ENCODE results near the gene NSFL1C. TPM values are rescaled to one million over a fixed set of nuclear protein-coding genes. Genes with fewer than 3 reads are reported as not detected.
A peak's percentile ranks its signal among the peaks of the same experiment; 100 is the strongest.

Gene NSFL1C
- total RNA-seq, 1 experiment from 2014 or later, result 24.2 TPM

DNA sequence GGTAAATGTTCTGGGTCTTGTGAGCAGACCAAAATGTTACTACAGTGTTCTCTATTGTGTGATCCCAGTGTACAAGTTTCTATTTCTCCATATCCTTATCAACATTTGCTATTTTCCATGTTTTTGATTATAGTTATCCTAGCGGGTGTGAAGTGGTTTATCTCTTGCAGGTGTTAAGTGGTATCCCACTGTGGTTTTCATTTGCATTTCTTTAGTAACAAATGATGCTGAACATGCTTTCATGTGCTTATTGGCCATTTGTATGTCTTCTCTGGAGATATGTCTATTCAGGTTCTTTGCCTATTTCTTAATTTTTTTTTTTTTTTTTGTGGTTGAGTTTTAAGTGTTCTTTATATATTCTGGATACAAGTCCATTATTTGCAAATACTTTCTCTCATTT lies 35.5 kb downstream of the NSFL1C start:
- no peaks in the 10 kb centered on the region for H3K36me3 ChIP-seq (replicated peaks; ENCODE audit: control insufficient read depth, insufficient read depth, low read length)
- no peak for DNase-seq
- H3K27me3 ChIP-seq (ENCODE audit: control insufficient read depth, insufficient read depth, low read length), result no peaks in the 10 kb centered on the region
- no peak overlapping the region for H3K4me3 ChIP-seq (ENCODE audit: insufficient read depth, low read depth, low read length)

DNA sequence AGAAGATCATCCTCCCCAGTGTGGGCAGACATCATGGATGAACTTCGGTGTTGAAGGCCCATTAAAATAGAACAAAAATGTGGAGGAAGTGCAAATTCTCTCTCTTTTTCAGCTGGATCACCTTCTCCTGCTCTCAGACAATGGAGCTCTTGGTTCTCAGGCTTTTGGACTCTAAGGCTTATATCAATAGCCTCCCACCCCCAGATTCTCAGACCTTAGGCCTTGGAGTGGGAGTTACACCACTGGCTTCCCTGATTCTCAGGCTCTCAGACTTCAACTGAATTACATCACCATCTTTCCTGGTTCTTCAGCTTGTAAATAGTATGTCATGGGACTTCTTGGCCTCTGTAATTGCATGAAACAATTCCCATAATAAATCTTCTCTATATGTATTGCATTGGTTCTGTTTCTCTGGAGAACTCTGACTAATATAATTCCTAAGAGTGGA lies 36.6 kb downstream of the NSFL1C start:
- no peaks in the 10 kb centered on the region for H3K36me3 ChIP-seq (replicated peaks; ENCODE audit: control insufficient read depth, insufficient read depth, low read length)
- no peak overlapping the region for H3K4me3 ChIP-seq (ENCODE audit: insufficient read depth, low read depth, low read length)
- no peaks in the 10 kb centered on the region for H3K27me3 ChIP-seq (ENCODE audit: control insufficient read depth, insufficient read depth, low read length)
- DNase-seq, result no peak

DNA sequence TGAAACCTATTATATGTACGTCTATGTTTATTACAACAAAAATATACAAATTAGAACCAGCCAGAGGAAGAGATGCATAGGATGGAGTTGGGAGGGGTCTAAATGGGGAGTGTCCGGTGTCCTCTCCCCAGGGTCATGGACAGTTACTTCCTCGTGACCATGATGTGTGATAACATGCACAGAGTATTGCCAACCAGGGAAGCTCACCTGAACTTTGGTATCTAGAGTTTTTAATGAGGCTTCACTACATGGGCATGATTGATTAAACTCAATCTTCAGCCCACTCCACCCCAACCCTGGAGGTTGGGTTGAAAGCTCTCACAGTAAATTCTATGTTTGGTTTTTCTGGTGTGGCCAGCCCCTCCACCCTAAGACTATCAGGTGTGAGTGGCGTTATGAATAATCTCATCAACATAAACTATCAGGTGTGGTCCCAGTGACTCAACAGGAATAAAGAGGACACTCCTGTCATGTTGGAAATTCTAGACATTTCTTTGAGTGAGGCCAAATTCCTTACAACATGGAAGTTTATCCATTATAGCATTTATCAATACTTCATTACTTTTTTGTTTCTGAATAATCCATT lies 37.4 kb downstream of the NSFL1C start:
- H3K4me3 ChIP-seq (ENCODE audit: insufficient read depth, low read depth, low read length), result no peak overlapping the region
- no peak for DNase-seq
- H3K36me3 ChIP-seq (replicated peaks; ENCODE audit: control insufficient read depth, insufficient read depth, low read length), result no peaks in the 10 kb centered on the region
- no peaks in the 10 kb centered on the region for H3K27me3 ChIP-seq (ENCODE audit: control insufficient read depth, insufficient read depth, low read length)

DNA sequence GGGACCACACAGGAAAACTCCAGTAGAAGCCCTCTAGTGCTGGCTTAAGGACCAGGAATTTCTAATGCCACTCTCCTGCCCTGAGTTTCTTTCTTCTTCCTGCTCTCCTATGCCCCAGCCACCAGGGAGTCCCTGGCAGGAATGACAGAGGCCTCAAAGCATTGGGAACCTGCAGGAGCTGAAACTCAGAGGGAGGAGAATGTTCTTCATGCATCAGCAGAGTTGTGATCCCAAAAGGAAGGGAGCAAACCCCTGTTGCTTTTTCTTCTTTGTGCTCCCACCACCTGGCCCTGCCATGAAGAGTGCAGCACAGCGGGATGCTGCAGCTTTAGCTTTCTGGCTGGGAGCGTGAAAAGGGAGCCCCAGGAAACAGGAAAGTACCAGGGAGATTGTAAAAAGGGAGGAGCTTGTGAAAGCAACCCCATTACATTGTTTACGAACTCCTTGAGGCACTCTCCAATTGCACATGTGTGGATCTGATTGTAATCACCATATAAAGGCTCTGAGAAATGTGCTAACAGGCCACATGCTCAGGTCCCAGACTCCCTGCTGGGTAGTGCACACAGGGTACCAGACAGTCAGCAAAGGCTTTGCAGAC lies 39.1 kb downstream of the NSFL1C start:
- peak; percentile 53 for DNase-seq
- Histone ChIP-seq H3K36me3 (replicated peaks; ENCODE audit: control insufficient read depth, insufficient read depth, low read length) (no peaks in the 10 kb centered on the region), H3K4me3 (ENCODE audit: insufficient read depth, low read depth, low read length) (no peak overlapping the region), H3K27me3 (ENCODE audit: control insufficient read depth, insufficient read depth, low read length) (no peaks in the 10 kb centered on the region)

DNA sequence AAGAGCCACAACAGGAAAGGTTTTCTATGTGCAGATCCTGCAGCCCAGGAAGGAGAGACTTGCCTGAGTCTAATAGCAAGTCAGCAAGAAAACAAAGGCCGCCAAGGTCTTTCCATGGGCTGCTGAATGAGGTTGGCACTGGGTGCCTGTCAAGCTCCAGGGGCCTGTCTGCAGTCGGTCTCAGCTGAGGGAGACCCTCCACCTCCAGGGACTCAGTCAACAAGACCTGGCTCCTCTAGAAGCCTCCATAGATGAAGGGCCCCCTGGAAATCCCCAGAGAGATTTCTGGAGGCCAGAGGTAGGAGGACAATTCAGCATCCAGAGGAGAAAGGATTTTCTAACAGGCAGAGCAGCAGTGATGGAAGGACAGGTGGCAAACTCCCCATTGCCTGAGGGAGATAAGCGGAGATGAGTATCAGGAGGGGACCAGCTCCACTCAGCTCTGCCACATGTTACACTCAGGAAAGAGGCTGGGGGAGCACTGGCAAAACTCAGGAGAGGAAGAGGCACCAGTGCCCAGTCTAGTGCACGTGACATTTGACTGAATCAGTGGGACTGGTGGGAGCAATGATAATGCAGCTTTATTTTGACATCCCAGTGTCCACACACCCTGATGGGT lies 40.3 kb downstream of the NSFL1C start:
- H3K4me3 ChIP-seq (ENCODE audit: insufficient read depth, low read depth, low read length), result no peak overlapping the region
- no peaks in the 10 kb centered on the region for H3K27me3 ChIP-seq (ENCODE audit: control insufficient read depth, insufficient read depth, low read length)
- no peak for DNase-seq
- H3K36me3 ChIP-seq (replicated peaks; ENCODE audit: control insufficient read depth, insufficient read depth, low read length), result no peaks in the 10 kb centered on the region

DNA sequence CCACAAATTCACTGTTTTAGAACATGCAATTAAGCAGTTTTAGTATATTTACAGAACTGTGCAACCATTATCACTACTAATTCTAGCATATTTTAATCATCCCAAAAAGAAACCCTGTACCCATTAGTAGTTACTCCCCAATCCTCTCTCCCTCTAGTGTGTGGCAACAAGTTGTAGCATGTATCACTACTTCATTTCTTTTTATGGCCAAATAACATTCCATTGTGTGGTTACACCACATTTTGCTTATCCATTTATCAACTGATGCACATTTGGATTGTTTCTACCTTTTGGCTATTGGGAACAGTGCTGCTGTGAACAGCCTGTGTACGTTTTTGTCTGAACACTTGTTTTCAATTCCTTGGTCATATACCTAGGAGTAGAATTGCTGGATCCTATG lies 42.3 kb downstream of the NSFL1C start:
- Histone ChIP-seq H3K36me3 (replicated peaks; ENCODE audit: control insufficient read depth, insufficient read depth, low read length) (no peaks in the 10 kb centered on the region), H3K4me3 (ENCODE audit: insufficient read depth, low read depth, low read length) (no peak overlapping the region), H3K27me3 (ENCODE audit: control insufficient read depth, insufficient read depth, low read length) (no peaks in the 10 kb centered on the region)
- DNase-seq, result no peak

DNA sequence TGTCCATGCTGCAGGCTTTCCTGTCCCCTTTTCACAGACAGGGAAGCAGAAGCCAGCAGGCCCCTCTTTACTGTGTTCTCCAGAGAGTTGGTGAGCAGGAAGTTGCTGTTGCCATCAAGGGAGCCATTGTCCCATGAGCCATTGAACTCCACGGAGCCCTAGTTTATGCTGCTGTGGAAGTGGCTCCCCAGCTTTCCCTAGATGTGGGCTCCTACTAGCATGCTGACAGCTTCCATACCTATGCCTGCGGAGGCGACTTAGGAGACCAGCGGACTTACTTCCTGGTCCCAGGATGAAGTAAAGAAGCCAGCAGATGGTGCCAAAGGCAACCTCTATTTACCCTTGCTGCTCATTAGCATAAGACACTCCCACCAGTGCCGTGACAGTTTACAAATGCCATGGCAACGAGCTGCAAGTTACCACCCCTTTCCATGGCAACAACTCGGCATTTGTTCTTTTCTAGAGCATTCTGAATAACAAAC lies 43.0 kb downstream of the NSFL1C start:
- Histone ChIP-seq H3K4me3 (ENCODE audit: insufficient read depth, low read depth, low read length) (no peak overlapping the region), H3K36me3 (replicated peaks; ENCODE audit: control insufficient read depth, insufficient read depth, low read length) (no peaks in the 10 kb centered on the region), H3K27me3 (ENCODE audit: control insufficient read depth, insufficient read depth, low read length) (no peaks in the 10 kb centered on the region)
- peak; percentile 69 for DNase-seq

DNA sequence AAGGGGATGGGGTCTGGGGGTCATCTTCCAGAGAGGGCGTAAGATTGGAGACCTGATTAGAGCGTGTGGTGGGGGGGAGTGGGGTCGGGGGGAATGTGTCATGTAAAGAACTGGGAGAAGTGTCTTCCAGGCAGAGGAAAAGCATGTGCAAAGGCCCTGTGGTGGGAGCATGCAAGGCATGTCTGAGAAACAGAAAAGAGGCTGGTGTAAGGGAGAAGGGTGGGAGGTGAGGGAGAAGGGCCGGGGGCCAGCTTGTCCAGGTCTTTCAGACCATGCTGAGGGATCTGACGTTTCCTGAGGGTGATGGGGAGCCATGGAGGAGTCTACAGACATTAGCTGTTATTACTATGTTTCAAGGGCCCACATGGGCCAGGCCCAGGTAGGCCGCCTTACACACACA lies 43.4 kb downstream of the NSFL1C start:
- no peaks in the 10 kb centered on the region for H3K36me3 ChIP-seq (replicated peaks; ENCODE audit: control insufficient read depth, insufficient read depth, low read length)
- H3K27me3 ChIP-seq (ENCODE audit: control insufficient read depth, insufficient read depth, low read length), result no peaks in the 10 kb centered on the region
- no peak overlapping the region for H3K4me3 ChIP-seq (ENCODE audit: insufficient read depth, low read depth, low read length)
- no peak for DNase-seq

DNA sequence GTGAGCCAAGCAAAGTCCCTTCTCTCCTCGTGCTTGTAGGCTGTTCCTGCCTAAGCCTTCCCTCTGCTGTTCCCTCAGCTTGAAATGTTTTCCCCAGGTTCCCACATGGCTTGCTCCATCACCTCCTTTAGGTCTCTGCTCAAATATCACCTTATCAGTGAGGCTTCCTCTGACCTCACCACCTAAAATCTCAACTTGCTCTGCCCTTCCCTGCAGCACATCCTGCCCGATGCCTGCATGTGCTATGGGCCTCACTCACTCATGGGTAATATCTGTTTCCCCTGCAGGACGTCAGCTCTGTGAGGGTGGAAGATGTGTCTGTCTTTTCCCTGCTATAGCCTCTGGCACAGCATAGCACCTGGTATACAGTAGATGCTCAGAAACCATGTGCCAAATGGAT lies 43.9 kb downstream of the NSFL1C start:
- no peaks in the 10 kb centered on the region for H3K27me3 ChIP-seq (ENCODE audit: control insufficient read depth, insufficient read depth, low read length)
- DNase-seq, result no peak
- H3K36me3 ChIP-seq (replicated peaks; ENCODE audit: control insufficient read depth, insufficient read depth, low read length), result no peaks in the 10 kb centered on the region
- H3K4me3 ChIP-seq (ENCODE audit: insufficient read depth, low read depth, low read length), result no peak overlapping the region

DNA sequence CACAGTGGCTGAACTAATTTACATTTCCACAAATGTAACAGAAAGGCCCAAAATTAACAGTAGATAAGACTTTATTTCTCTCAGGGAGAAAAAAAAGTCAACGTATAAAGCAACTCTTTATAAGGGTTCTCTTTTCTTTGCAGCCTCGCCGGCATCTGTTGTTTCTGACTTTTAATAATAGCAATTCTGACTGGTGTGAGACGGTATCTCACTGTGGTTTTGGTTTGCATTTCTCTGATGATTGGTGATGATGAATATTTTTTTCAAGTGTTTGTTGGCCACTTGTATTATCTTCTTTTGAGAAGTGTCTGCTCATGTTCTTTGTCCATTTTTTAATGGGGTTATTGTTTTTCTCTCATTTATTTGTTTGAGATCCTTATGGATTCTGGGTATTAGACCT lies 46.6 kb downstream of the NSFL1C start:
- Histone ChIP-seq H3K27me3 (ENCODE audit: control insufficient read depth, insufficient read depth, low read length) (no peaks in the 10 kb centered on the region), H3K4me3 (ENCODE audit: insufficient read depth, low read depth, low read length) (no peak overlapping the region), H3K36me3 (replicated peaks; ENCODE audit: control insufficient read depth, insufficient read depth, low read length) (no peaks in the 10 kb centered on the region)
- no peak for DNase-seq

DNA sequence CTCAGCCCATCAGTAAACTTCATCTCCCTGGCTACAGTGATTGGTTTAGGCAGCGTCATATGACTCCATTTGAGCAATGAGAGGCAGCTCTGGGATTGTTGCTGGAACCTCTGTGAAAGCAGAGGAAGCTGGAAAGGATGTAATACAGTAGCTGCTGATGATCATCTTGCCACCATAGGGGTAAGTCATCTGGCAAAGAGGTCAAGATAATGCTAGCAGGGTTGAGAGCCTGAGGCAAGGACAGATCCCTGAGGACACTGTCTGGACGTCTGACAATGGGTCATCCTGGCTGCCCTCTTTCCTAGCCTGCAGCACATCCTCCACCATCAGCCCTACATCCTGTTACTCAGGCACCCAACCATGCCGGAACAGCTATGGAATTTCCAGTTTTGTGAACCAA lies 48.3 kb downstream of the NSFL1C start:
- no peak overlapping the region for H3K4me3 ChIP-seq (ENCODE audit: insufficient read depth, low read depth, low read length)
- no peaks in the 10 kb centered on the region for H3K36me3 ChIP-seq (replicated peaks; ENCODE audit: control insufficient read depth, insufficient read depth, low read length)
- no peak for DNase-seq
- H3K27me3 ChIP-seq (ENCODE audit: control insufficient read depth, insufficient read depth, low read length), result no peaks in the 10 kb centered on the region

DNA sequence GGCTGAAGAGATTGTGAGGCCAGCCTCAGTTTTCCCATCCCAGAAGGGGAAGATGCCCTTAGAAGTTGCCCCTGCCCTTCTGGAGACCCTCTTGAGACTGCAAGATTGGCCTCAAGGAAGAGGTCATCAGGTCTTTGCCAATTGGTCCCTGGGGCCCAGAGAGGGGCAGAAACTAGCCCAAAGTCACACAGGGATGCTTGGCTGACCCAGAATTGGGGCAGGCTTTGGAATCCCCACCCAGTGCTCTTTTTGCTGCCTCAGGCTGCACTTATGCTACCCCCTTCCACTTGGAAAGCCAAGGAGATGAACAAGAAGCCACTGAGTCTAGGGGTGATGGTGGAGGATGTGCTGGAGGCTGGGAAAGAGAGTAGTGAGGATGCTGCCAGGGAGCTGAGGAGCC lies 48.9 kb downstream of the NSFL1C start:
- no peak for DNase-seq
- no peak overlapping the region for H3K4me3 ChIP-seq (ENCODE audit: insufficient read depth, low read depth, low read length)
- H3K36me3 ChIP-seq (replicated peaks; ENCODE audit: control insufficient read depth, insufficient read depth, low read length), result no peaks in the 10 kb centered on the region
- H3K27me3 ChIP-seq (ENCODE audit: control insufficient read depth, insufficient read depth, low read length), result no peaks in the 10 kb centered on the region

DNA sequence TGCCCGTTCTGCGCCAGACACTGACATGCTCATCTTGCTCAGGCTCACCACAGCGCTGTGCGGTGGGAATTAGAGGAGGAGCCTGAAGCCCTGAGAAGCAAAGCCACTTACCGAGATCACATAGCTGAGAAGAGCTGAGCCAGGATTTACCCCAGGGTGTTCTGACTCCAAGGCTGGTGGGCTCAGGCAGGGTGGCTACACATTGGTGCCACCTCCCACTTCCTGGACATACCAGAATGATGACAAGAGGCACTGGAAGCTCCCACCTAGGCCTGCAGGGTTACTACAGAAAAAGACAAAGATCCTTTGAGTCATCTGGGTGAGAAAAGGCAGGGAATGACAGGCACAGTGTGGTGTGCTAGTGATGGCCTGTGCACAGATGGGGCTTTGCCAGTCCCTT lies 49.4 kb downstream of the NSFL1C start:
- Histone ChIP-seq H3K4me3 (ENCODE audit: insufficient read depth, low read depth, low read length) (no peak overlapping the region), H3K36me3 (replicated peaks; ENCODE audit: control insufficient read depth, insufficient read depth, low read length) (no peaks in the 10 kb centered on the region), H3K27me3 (ENCODE audit: control insufficient read depth, insufficient read depth, low read length) (no peaks in the 10 kb centered on the region)
- DNase-seq, result no peak

DNA sequence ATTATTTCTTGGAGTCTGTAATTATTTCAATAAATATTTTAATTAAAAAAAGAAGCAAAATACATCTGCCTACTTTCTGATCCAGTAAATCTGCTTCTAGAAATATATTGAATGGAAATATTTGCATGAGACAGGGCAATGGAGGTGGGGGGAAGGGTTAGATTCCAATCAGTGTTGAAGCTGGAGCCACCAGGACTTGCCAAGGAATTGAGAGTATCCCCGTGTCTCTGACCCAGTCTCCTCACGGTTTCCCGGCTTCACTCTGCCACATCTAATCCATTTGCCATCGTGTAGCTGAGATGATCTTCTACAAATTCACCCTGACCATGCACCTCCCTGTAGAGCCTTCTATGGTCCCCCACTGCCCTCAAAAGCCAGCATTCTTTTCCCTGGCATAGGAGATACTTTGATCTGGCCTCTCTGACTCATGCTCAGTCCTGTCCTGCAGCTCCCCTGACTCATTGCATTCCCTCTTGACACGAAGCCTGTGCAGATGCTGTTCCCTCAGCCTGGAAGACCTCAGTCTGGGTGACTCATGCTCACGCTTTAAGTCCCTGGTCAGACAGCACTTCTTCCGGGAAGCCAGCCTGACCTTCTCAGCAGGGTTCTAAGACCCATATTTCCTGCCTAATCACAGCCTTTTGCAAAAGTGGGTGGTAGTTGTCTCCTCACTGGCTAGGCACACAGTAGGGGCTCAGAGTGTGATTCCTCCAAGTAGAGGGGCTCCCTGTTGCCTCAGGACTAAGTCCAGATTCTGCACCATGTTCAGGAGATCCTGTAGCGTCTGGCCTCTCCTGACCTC lies 50.8 kb downstream of the NSFL1C start:
- H3K4me3 ChIP-seq (ENCODE audit: insufficient read depth, low read depth, low read length), result no peak overlapping the region
- no peak for DNase-seq
- H3K36me3 ChIP-seq (replicated peaks; ENCODE audit: control insufficient read depth, insufficient read depth, low read length), result no peaks in the 10 kb centered on the region
- H3K27me3 ChIP-seq (ENCODE audit: control insufficient read depth, insufficient read depth, low read length), result no peaks in the 10 kb centered on the region

DNA sequence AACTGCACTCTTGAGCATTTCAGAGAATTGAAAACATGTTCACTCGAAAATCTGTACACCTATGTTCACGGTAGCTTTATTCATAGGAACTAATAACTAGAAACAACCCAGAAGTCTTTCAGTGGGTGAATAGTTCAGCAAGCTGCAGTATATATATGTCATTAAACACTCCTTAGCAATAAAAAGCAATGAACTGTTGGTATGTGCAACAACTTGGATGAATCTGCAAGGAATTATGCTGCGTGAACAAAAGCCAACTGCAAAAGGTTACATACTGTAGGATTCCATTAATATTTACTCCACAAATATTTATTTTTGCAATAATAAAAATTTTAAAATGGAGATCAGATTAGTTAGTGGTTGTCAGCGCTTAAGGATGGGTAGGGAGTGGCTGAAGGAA lies 51.7 kb downstream of the NSFL1C start:
- DNase-seq, result no peak
- H3K36me3 ChIP-seq (replicated peaks; ENCODE audit: control insufficient read depth, insufficient read depth, low read length), result no peaks in the 10 kb centered on the region
- H3K27me3 ChIP-seq (ENCODE audit: control insufficient read depth, insufficient read depth, low read length), result no peaks in the 10 kb centered on the region
- H3K4me3 ChIP-seq (ENCODE audit: insufficient read depth, low read depth, low read length), result no peak overlapping the region

Measured in H7 (cell line).